NB4 (cell line): Measurements from ENCODE around the gene KRT74.

Source experiments
- POLR2A ChIP-seq: IDR thresholded peaks from 2 replicates; pipeline ENCODE4 v1.6.1; 2011; ENCODE audit warnings: mild to moderate bottlenecking; ENCODE audit not compliant: insufficient read length; ENCODE audit errors: extremely low read depth
- TF ChIP-seq, protein P1 (sequence below): IDR thresholded peaks from one replicate; pipeline ENCODE4 v1.5.1; 2012; ENCODE audit warnings: low read depth, low read length
- TF ChIP-seq, protein P2 (sequence below): IDR thresholded peaks from 2 replicates; pipeline ENCODE4 v1.6.1; 2011; ENCODE audit warnings: low read depth, low read length

DNA sequence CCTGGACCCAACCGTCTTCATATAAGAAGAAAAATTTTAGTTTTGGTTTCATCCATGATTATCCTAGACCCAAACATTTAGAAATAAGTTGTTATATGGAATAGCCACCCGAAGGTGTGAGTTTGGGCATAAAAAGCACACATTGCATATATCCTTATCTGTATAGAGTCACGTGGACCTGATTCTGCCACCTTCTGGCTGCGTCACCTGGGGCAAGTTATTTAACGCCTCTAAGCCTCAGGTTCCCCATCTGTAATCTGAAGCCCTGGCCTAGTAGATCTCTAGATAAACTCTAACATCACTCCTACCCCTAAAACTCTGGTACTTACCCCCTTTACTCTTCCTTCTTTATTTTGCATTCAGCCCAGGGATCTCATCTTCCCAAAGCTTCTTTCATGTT lies 39.2 kb downstream of the KRT74 start:
- TF ChIP-seq, protein P1, sequence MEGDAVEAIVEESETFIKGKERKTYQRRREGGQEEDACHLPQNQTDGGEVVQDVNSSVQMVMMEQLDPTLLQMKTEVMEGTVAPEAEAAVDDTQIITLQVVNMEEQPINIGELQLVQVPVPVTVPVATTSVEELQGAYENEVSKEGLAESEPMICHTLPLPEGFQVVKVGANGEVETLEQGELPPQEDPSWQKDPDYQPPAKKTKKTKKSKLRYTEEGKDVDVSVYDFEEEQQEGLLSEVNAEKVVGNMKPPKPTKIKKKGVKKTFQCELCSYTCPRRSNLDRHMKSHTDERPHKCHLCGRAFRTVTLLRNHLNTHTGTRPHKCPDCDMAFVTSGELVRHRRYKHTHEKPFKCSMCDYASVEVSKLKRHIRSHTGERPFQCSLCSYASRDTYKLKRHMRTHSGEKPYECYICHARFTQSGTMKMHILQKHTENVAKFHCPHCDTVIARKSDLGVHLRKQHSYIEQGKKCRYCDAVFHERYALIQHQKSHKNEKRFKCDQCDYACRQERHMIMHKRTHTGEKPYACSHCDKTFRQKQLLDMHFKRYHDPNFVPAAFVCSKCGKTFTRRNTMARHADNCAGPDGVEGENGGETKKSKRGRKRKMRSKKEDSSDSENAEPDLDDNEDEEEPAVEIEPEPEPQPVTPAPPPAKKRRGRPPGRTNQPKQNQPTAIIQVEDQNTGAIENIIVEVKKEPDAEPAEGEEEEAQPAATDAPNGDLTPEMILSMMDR: peak; percentile 23
- no peak for TF ChIP-seq POLR2A
- TF ChIP-seq, protein P2, sequence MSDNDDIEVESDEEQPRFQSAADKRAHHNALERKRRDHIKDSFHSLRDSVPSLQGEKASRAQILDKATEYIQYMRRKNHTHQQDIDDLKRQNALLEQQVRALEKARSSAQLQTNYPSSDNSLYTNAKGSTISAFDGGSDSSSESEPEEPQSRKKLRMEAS: peak; percentile 30; the same call in 1 of the 2 replicates
